Coronary artery (tissue), 2 donors: ENCODE results near the gene RYR3.

Experiments used
- DNase-seq: peaks from one replicate; pipeline ENCODE4 v3.0.0-alpha.2; 2017; ENCODE audit warnings: low spot score
- H3K27ac ChIP-seq, 2 donors: fragments of 200-600 bp; sonication (generic); one replicate each; pipeline ENCODE4 v1.5.1; 2016 to 2019
- H3K4me3 ChIP-seq: fragments of 200-600 bp; sonication (generic); 2 replicates; pipeline ENCODE4 v1.5.1; 2016; ENCODE audit warnings: mild to moderate bottlenecking, moderate library complexity
- CTCF ChIP-seq: fragments of 200-600 bp; sonication (generic); IDR thresholded peaks from one replicate; pipeline ENCODE4 v1.5.1; 2019; ENCODE audit warnings: antibody characterized with exemption

RYR3 gene

GRCh38 chr15:33716025-33716424, 405.3 kb downstream of the RYR3 start:
- no peak overlapping the region for H3K4me3 ChIP-seq
- no peak for TF ChIP-seq CTCF

GRCh38 chr15:33720952-33721351, 410.2 kb downstream of the RYR3 start:
- Histone ChIP-seq H3K27ac (no peak overlapping the region), H3K4me3 (no peak overlapping the region)
- no peak for TF ChIP-seq CTCF
- DNase-seq, result no peak

More at GRCh38 chr15:33716025-33716424, 405.3 kb downstream of the RYR3 start:
- no peak overlapping the region for H3K27ac ChIP-seq
- no peak for DNase-seq

- Histone ChIP-seq H3K4me3 (no peak overlapping the region), H3K27ac (no peak overlapping the region)
- no peak for TF ChIP-seq CTCF
- DNase-seq, result no peak
These were observed 411.4 kb downstream of the RYR3 start for GRCh38 chr15:33722005-33722672.

GRCh38 chr15:33722673-33723015, 411.9 kb downstream of the RYR3 start:
- TF ChIP-seq CTCF, result no peak
- Histone ChIP-seq H3K27ac (no peak overlapping the region), H3K4me3 (no peak overlapping the region)
- no peak for DNase-seq

- Histone ChIP-seq H3K4me3 (no peak overlapping the region), H3K27ac (no peak overlapping the region)
- no peak for DNase-seq
- TF ChIP-seq CTCF, result no peak
These were observed 413.7 kb downstream of the RYR3 start for GRCh38 chr15:33724321-33725036.

GRCh38 chr15:33729653-33730052, 418.9 kb downstream of the RYR3 start:
- no peak for DNase-seq
- H3K4me3 ChIP-seq, result no peak overlapping the region
- TF ChIP-seq CTCF, result no peak
- H3K27ac ChIP-seq, result no peak overlapping the region

GRCh38 chr15:33730815-33731214, 420.0 kb downstream of the RYR3 start:
- no peak for TF ChIP-seq CTCF
- DNase-seq, result no peak
- no peak overlapping the region for H3K4me3 ChIP-seq
- no peak overlapping the region for H3K27ac ChIP-seq
